DOHH2 (cell line): ENCODE data around the gene GLI2.

Experiments
- H3F3A ChIP-seq: fragments of 200-600 bp; sonication (generic), shearing (Covaris generic); 2 replicates; pipeline ENCODE4 v1.6.0; 2016; ENCODE audit warnings: antibody characterized with exemption, mild to moderate bottlenecking; ENCODE audit not compliant: control insufficient read depth, insufficient read depth
- H3K27ac ChIP-seq: fragments of 200-600 bp; sonication (generic); 2 replicates; pipeline ENCODE4 v1.5.1; 2014; ENCODE audit warnings: low read depth, mild to moderate bottlenecking, low read length, moderate library complexity
- H3K27me3 ChIP-seq: fragments of 200-600 bp; sonication (generic); 2 replicates; pipeline ENCODE4 v1.6.1; 2014; ENCODE audit warnings: mild to moderate bottlenecking, low read length, mixed read lengths; ENCODE audit not compliant: control insufficient read depth
- H3K36me3 ChIP-seq: fragments of 200-600 bp; sonication (generic); 2 replicates; pipeline ENCODE4 v1.6.1; 2014; ENCODE audit warnings: mild to moderate bottlenecking, low read length, moderate library complexity, mixed read lengths; ENCODE audit not compliant: control insufficient read depth
- H3K4me1 ChIP-seq: fragments of 200-600 bp; sonication (generic); 2 replicates; pipeline ENCODE4 v1.6.1; 2014; ENCODE audit warnings: mild to moderate bottlenecking, low read length, mixed read lengths; ENCODE audit not compliant: control insufficient read depth
- H3K4me2 ChIP-seq: fragments of 200-600 bp; sonication (generic); 2 replicates; pipeline ENCODE4 v1.6.0; 2014; ENCODE audit warnings: mild to moderate bottlenecking, low read length, moderate library complexity
- H3K4me3 ChIP-seq: fragments of 200-600 bp; sonication (generic); 2 replicates; pipeline ENCODE4 v1.5.1; 2014; ENCODE audit warnings: mild to moderate bottlenecking, low read length, mixed read lengths
- H3K79me2 ChIP-seq: fragments of 200-600 bp; sonication (generic); 2 replicates; pipeline ENCODE4 v1.6.1; 2014; ENCODE audit warnings: mild to moderate bottlenecking, low read length, mixed read lengths; ENCODE audit not compliant: control insufficient read depth
- H3K9me2 ChIP-seq: fragments of 200-600 bp; sonication (generic); replicated peaks from 2 replicates; pipeline ENCODE4 v1.6.1; 2014; ENCODE audit warnings: mild to moderate bottlenecking, low read length, mixed read lengths; ENCODE audit not compliant: control insufficient read depth
- H3K9me3 ChIP-seq: fragments of 200-600 bp; sonication (generic); 2 replicates; pipeline ENCODE4 v1.6.1; 2014; ENCODE audit warnings: antibody characterized with exemption, low read length, mixed read lengths; ENCODE audit not compliant: control insufficient read depth, insufficient read depth
- H4K20me1 ChIP-seq: fragments of 200-600 bp; sonication (generic); 2 replicates; pipeline ENCODE4 v1.6.0; 2014; ENCODE audit warnings: low read depth, mild to moderate bottlenecking, antibody characterized with exemption, low read length, moderate library complexity; ENCODE audit not compliant: control insufficient read depth, insufficient read depth
- CTCF ChIP-seq: fragments of 200-600 bp; sonication (generic); IDR thresholded peaks from one replicate; pipeline ENCODE4 v1.5.1; 2014; ENCODE audit warnings: antibody characterized with exemption, mild to moderate bottlenecking, low read depth, low read length; ENCODE audit not compliant: poor library complexity, severe bottlenecking
- EZH2phosphoT487 ChIP-seq: fragments of 200-600 bp; sonication (generic); IDR thresholded peaks from 2 replicates; pipeline ENCODE4 v1.6.1; 2017; ENCODE audit warnings: borderline replicate concordance, mild to moderate bottlenecking, antibody characterized with exemption, low read length, moderate library complexity, mixed read lengths

GLI2 gene

DNA sequence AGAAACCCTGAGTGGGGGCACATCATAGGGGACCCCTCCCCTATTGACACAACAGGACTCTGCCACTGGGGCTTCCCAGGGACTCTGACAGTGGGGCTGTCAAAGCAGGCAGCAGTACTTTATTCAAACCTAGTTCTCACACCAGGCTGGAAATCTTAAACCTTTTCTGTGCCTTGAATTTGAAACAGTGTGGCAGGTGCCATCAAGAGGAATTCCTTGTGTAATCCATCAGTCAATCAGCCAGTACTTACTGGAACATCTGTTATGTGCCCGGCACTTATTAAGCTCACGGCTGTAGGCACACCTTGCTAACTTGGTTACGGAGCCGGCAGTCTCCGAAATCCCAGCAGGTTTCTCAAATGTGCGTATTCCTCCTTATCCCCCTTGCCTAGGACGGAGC lies 12.0 kb downstream of the GLI2 start:
- Histone ChIP-seq H3K36me3 (no peaks in the 10 kb centered on the region), H3K4me3 (no peak overlapping the region), H3K79me2 (no peaks in the 10 kb centered on the region), H3K9me2 (no peaks in the 10 kb centered on the region), H3K4me2 (no peak overlapping the region), H3K27ac (no peak overlapping the region), H3K27me3 (peaks cover 7% of the 10 kb centered on the region), H4K20me1 (no peaks in the 10 kb centered on the region), H3K9me3 (no peaks in the 10 kb centered on the region), H3K4me1 (no peaks in the 10 kb centered on the region), H3F3A (no peaks in the 10 kb centered on the region)
- TF ChIP-seq EZH2phosphoT487, result no peak
- no peak for TF ChIP-seq CTCF

GRCh38 chr2:120748310-120748709 lies 12.6 kb downstream of the GLI2 start:
- Histone ChIP-seq H3K4me1 (no peaks in the 10 kb centered on the region), H3K27me3 (peaks cover 7% of the 10 kb centered on the region)

GRCh38 chr2:120748741-120749140 lies 13.1 kb downstream of the GLI2 start:
- Histone ChIP-seq H3K4me3 (no peak overlapping the region), H3K36me3 (no peaks in the 10 kb centered on the region), H3K4me1 (no peaks in the 10 kb centered on the region), H3K9me3 (no peaks in the 10 kb centered on the region), H3K27me3 (peaks cover 7% of the 10 kb centered on the region), H3K27ac (no peak overlapping the region), H3K4me2 (no peak overlapping the region), H3F3A (no peaks in the 10 kb centered on the region), H3K9me2 (no peaks in the 10 kb centered on the region), H4K20me1 (no peaks in the 10 kb centered on the region), H3K79me2 (no peaks in the 10 kb centered on the region)
- TF ChIP-seq EZH2phosphoT487 (no peak), CTCF (no peak)

More at GRCh38 chr2:120748310-120748709, 12.6 kb downstream of the GLI2 start:
- H3K27ac ChIP-seq, result no peak overlapping the region
- no peaks in the 10 kb centered on the region for H3K79me2 ChIP-seq
- H3K9me3 ChIP-seq, result no peaks in the 10 kb centered on the region
- H3K36me3 ChIP-seq, result no peaks in the 10 kb centered on the region
- no peak overlapping the region for H3K4me3 ChIP-seq
- no peaks in the 10 kb centered on the region for H3K9me2 ChIP-seq
- TF ChIP-seq EZH2phosphoT487 (no peak), CTCF (no peak)
- no peak overlapping the region for H3K4me2 ChIP-seq
- H3F3A ChIP-seq, result no peaks in the 10 kb centered on the region
- H4K20me1 ChIP-seq, result no peaks in the 10 kb centered on the region
